Cardiac atrium fibroblast (primary cell): ENCODE data around the gene CATSPERE. TPM values are rescaled to one million over a fixed set of nuclear protein-coding genes. Genes with fewer than 3 reads are reported as not detected.

Experiments
- total RNA-seq: library from RNA; depleted of rRNA; stranded (reverse); fragments of >200 nt; gene quantifications from 2 replicates; pipeline ENCODE4 v1.2.3, GENCODE V29; 2015

CATSPERE gene
- 0.36 and 0.49 TPM in 2 replicates for total RNA-seq

GRCh38 chr1:244461245-244462071 lies at the start of gene CATSPERE:
Gene CATSPERE, plus strand, starts transcription at chr1:244461273. Its CDS starts 157 bp downstream, at chr1:244461430.

GRCh38 chr1:244451539-244451950 lies 9.5 kb upstream of the CATSPERE start, which contains the start of gene ADSS2:
Gene ADSS2, minus strand, starts transcription at chr1:244451909. Its CDS starts 92 bp downstream, at chr1:244451817.

GRCh38 chr1:244652623-244653438 lies 191.8 kb downstream of the CATSPERE start, which contains the start of gene DESI2:
Gene DESI2, plus strand, starts transcription at chr1:244653126. Its CDS starts 188 bp downstream, at chr1:244653314.

Other genes with a start within 250 kb of the CATSPERE start
- gene ADSS2, start 9.4 kb upstream of the CATSPERE start, total RNA-seq: 32.0 and 34.0 TPM in 2 replicates
- 35.9 and 42.1 TPM in 2 replicates for gene DESI2, start 191.9 kb downstream of the CATSPERE start, total RNA-seq